GM12892 (cell line): ENCODE measurements around the gene XKR7.
A peak's percentile ranks its signal among the peaks of the same experiment; 100 is the strongest.

Experiments used
- DNase-seq: peaks from one replicate; pipeline ENCODE4 v3.0.0; 2011; ENCODE audit not compliant: insufficient read length
- FAIRE-seq: peaks from 2 replicates; lab custom pipeline; 2011; peaks lifted over from hg19 to GRCh38; lab: Jason Lieb, UNC
- POLR2A ChIP-seq: IDR thresholded peaks from 2 replicates; pipeline ENCODE4 v1.6.1; 2011; ENCODE audit warnings: low read depth, low read length, control low read depth
- POLR2AphosphoS5 ChIP-seq: IDR thresholded peaks from 2 replicates; pipeline ENCODE4 v1.6.1; 2011; ENCODE audit warnings: low read depth, low read length, control low read depth
- TAF1 ChIP-seq: IDR thresholded peaks from 2 replicates; pipeline ENCODE4 v1.6.1; 2011; ENCODE audit warnings: low read depth, mild to moderate bottlenecking, control low read depth, low read length, borderline replicate concordance

The XKR7 gene

DNA sequence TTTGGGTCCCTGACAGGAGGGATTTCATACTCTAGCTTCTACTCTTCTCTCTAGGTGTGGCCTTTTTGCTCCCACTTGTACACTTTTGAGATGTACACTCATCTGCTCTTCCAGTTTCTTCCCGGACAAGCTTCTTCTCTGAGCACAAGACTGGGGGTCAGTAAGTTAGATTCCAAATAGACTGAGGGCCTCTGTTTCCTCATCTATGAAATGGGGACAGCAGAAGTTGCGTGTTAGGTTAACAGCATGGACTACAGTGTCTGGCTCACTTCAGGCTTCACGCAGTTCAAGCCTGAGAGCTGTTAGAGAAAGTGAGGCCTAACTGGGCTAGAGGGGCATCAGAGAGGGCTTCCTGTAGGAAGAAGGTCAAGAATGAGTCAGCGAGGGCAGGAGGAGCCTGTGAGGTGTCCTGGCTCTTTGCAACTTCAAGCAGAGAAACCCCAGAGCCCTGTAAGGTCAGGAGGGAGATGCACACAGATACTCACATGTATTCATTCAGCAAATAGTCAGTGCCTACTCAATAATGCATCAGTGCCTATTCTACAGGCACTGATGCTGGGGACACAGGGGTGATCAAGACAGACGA lies 20.6 kb downstream of the XKR7 start:
- TF ChIP-seq POLR2A (no peak), POLR2AphosphoS5 (no peak), TAF1 (no peak)
- FAIRE-seq (no peak), DNase-seq (no peak)

GRCh38 chr20:31989030-31989645 lies 21.2 kb downstream of the XKR7 start:
- no peak for DNase-seq
- TF ChIP-seq TAF1 (no peak), POLR2AphosphoS5 (no peak), POLR2A (no peak)
- FAIRE-seq: no peak

DNA sequence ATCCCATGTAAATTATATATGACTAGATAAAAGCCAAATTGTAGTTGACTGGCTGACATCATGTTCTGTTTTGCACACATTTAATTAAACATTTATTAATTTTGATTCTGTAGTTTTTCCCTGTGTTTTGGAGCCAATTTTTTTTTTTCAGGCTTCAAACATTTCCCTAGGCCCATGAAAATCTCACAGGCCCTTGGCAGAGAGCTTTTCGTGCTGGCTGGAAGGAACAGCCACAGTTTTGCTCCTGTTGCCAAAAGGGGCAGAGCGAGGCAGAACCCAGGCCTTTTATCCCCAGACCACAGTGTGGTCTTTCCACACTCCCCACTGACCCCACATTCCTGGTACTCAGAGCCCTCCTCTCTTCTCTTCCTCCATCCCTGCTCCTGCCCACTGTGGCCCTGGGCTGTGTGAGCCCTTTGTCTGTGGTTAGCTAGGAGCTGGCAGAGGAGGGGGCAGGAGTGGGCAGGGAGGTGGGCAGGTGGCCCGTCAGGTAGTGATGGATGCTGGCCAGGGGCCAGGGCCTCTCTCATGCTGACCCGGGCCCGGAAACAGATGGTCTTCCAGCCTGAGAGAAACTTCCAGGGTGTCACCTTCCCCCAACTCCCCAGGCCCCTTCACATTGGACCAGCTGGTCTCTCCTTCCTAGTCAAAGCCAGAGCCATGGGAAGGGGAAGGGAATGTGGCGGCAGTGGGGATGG lies 22.8 kb downstream of the XKR7 start:
- TF ChIP-seq POLR2A (no peak), POLR2AphosphoS5 (no peak), TAF1 (no peak)
- no peak for FAIRE-seq

DNA sequence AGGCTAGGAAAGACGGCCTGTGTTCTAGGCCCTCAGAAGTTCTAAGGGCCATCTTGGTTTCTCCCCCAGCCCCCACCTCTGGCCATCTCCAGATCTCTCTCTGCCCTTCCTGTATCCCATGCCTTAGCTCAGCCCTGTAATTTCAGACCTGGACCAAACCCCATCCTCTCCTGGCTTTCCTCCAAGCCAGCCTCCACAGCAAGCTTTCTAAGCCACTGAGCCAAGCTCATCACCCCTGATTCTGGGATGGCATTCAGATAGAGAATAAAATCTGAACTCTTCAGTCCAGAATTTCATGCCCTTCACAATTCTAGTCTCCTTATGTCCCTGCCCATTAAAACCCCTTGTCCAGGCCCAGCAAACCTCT lies 23.4 kb downstream of the XKR7 start:
- no peak for DNase-seq
- TF ChIP-seq POLR2A: no peak
- TF ChIP-seq TAF1: no peak
- TF ChIP-seq POLR2AphosphoS5: no peak
- FAIRE-seq: no peak

More for the DNA sequence above, 22.8 kb downstream of the XKR7 start:
- no peak for DNase-seq

- FAIRE-seq: no peak
- no peak for TF ChIP-seq TAF1
- no peak for TF ChIP-seq POLR2A
- TF ChIP-seq POLR2AphosphoS5: no peak
- no peak for DNase-seq
These were observed 24.1 kb downstream of the XKR7 start for GRCh38 chr20:31992086-31992485.

GRCh38 chr20:31996996-31997395 lies 29.0 kb downstream of the XKR7 start:
- DNase-seq: no peak
- TF ChIP-seq POLR2A: no peak
- no peak for TF ChIP-seq POLR2AphosphoS5
- no peak for TF ChIP-seq TAF1
- FAIRE-seq: no peak

DNA sequence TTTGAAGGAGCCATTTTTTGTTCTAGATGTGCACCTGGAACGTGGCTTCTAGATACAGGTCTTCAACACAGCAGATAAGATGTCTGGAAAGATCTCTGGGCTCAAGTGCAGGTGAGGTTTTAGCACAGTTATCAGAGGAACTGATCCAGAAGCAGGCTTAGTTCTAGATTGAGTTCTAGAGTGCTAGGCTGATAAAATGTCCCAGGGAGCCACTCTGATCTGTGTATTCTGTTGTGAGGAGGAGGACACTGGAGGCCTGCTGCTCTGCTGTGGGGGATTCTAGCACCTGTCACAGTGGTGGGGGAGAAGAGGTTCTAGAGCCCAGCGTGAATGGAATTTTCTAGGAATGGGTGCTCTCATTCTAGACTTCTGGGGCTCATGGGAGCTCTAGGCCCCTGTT lies 30.3 kb downstream of the XKR7 start:
- FAIRE-seq (no peak), DNase-seq (no peak)
- no peak for TF ChIP-seq TAF1
- no peak for TF ChIP-seq POLR2A
- no peak for TF ChIP-seq POLR2AphosphoS5

DNA sequence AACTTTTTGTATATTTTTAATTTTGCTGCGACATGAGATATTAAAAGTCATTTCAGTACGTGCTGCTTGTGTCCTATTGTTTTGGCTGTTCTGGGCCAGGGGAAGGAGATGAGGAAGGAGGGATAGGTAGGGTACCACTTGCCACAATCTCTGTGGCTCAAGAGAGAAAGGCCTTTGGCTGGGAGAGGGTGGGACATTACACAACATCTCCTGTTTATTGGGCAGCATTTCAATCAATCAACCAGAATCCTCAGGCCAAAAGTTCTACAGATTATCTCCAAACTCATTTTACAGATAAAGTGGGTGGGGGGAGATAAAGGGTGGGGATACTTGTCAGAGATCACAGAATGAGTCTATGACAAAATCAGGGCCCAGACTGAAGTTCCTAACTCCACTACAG lies 35.4 kb downstream of the XKR7 start:
- TF ChIP-seq TAF1 (no peak), POLR2A (no peak), POLR2AphosphoS5 (no peak)
- no peak for FAIRE-seq
- DNase-seq: no peak

DNA sequence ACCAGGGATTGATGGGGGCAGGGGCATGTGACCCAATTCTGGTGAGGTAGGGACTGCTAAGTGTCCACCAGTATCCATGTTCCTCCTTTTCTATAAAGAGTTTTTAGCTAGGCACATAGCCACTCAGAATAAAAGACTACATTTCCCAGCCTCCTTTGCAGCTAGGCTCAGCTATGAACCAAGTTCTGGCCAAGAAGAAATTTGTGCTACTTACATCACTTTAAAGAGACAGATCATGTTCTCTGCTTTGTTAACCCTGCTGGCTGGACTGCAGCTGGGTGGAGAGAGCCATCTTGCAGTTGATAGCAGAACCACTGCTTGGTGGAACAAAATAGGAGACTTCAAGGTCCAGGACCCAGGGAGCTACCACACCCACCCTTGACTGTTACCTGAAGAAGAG lies 37.0 kb downstream of the XKR7 start:
- FAIRE-seq: peak; percentile 27
- TF ChIP-seq POLR2A: no peak
- no peak for DNase-seq

- FAIRE-seq (no peak), DNase-seq (no peak)
- TF ChIP-seq POLR2AphosphoS5: no peak
- TF ChIP-seq POLR2A: no peak
- TF ChIP-seq TAF1: no peak
These were observed 38.1 kb downstream of the XKR7 start for GRCh38 chr20:32006053-32006452.

- FAIRE-seq: no peak
- DNase-seq: no peak
- TF ChIP-seq TAF1 (no peak), POLR2AphosphoS5 (no peak), POLR2A (no peak)
These were observed 39.2 kb downstream of the XKR7 start for GRCh38 chr20:32006841-32007786.
